OCI-LY3 (cell line): ENCODE measurements around the gene SRC.

Experiments
- H2AFZ ChIP-seq: fragments of 200-600, 300-600 bp; shearing (Covaris generic); 2 replicates; pipeline ENCODE4 v1.6.0; 2014; ENCODE audit warnings: antibody characterized with exemption, low read depth, low read length
- H3K27ac ChIP-seq: fragments of 200-600, 300-600 bp; sonication (generic); 2 replicates; pipeline ENCODE4 v1.5.1; 2014; ENCODE audit warnings: mild to moderate bottlenecking, low read length, moderate library complexity, mixed read lengths
- H3K27me3 ChIP-seq: fragments of 200-600, 300-600 bp; sonication (generic); 2 replicates; pipeline ENCODE4 v1.6.1; 2014; ENCODE audit warnings: low read depth, low read length, mixed read lengths
- H3K36me3 ChIP-seq: fragments of 200-600, 300-600 bp; sonication (generic); replicated peaks from 2 replicates; pipeline ENCODE3; 2014; ENCODE audit warnings: low read depth, low read length, mixed read lengths
- H3K4me1 ChIP-seq: fragments of 300-600, 200-600 bp; sonication (generic); 2 replicates; pipeline ENCODE4 v1.6.1; 2014; ENCODE audit warnings: low read length, mixed read lengths
- H3K4me2 ChIP-seq: fragments of 200-600, 300-600 bp; sonication (generic); 2 replicates; pipeline ENCODE4 v1.6.1; 2014; ENCODE audit warnings: low read length, mixed read lengths
- H3K4me3 ChIP-seq: fragments of 300-600, 200-600 bp; sonication (generic); 2 replicates; pipeline ENCODE4 v1.5.1; 2014; ENCODE audit warnings: antibody characterized with exemption, mild to moderate bottlenecking, low read length, moderate library complexity
- H3K79me2 ChIP-seq: fragments of 300-600, 200-600 bp; shearing (Covaris generic); 2 replicates; pipeline ENCODE4 v1.6.1; 2014; ENCODE audit warnings: mild to moderate bottlenecking, low read length, mixed read lengths
- H3K9ac ChIP-seq: fragments of 300-600, 200-600 bp; shearing (Covaris generic); 2 replicates; pipeline ENCODE4 v1.6.0; 2014; ENCODE audit warnings: mild to moderate bottlenecking, low read length, moderate library complexity
- H3K9me3 ChIP-seq: fragments of 200-600, 300-600 bp; shearing (Covaris generic); 2 replicates; pipeline ENCODE4 v1.6.1; 2014; ENCODE audit warnings: low read length, mixed read lengths; ENCODE audit not compliant: insufficient read depth
- H4K20me1 ChIP-seq: fragments of 200-600, 300-600 bp; sonication (generic); 2 replicates; pipeline ENCODE4 v1.6.1; 2016; ENCODE audit warnings: low read length, mixed read lengths; ENCODE audit not compliant: insufficient read depth
- CTCF ChIP-seq: fragments of 200-600, 300-600 bp; sonication (generic); IDR thresholded peaks from 2 replicates; pipeline ENCODE4 v1.5.1; 2014; ENCODE audit warnings: antibody characterized with exemption, low read length, low read depth
- EZH2phosphoT487 ChIP-seq: fragments of 200-600 bp; shearing (Covaris generic); IDR thresholded peaks from 2 replicates; pipeline ENCODE4 v1.6.1; 2018; ENCODE audit warnings: antibody characterized with exemption, mixed run types, low read depth

SRC gene

GRCh38 chr20:37340998-37341397, 4.9 kb upstream of the SRC start:
- Histone ChIP-seq H3K4me1 (peaks cover 62% of the 10 kb centered on the region), H3K27me3 (no peaks in the 10 kb centered on the region), H2AFZ (no peak overlapping the region), H3K4me2 (no peak overlapping the region), H3K9ac (no peak overlapping the region), H4K20me1 (no peaks in the 10 kb centered on the region), H3K9me3 (no peaks in the 10 kb centered on the region), H3K79me2 (peaks cover 20% of the 10 kb centered on the region), H3K36me3 (no peaks in the 10 kb centered on the region), H3K27ac (no peak overlapping the region), H3K4me3 (no peak overlapping the region)
- TF ChIP-seq CTCF (no peak), EZH2phosphoT487 (no peak)

GRCh38 chr20:37341632-37342031, 4.3 kb upstream of the SRC start:
- Histone ChIP-seq H3K36me3 (no peaks in the 10 kb centered on the region), H3K4me3 (no peak overlapping the region), H3K4me1 (peaks cover 56% of the 10 kb centered on the region), H3K9ac (no peak overlapping the region), H3K79me2 (peaks cover 27% of the 10 kb centered on the region), H3K4me2 (no peak overlapping the region), H3K27ac (no peak overlapping the region), H3K9me3 (no peaks in the 10 kb centered on the region), H4K20me1 (no peaks in the 10 kb centered on the region), H2AFZ (no peak overlapping the region), H3K27me3 (no peaks in the 10 kb centered on the region)
- no peak for TF ChIP-seq CTCF
- TF ChIP-seq EZH2phosphoT487 = no peak

GRCh38 chr20:37342231-37343177, 3.4 kb upstream of the SRC start:
- H3K79me2 ChIP-seq = peaks cover 35% of the 10 kb centered on the region
- peak; percentile 15; the same call in 1 of the 2 replicates for TF ChIP-seq CTCF
- no peak for TF ChIP-seq EZH2phosphoT487
- H3K4me3 ChIP-seq = no peak overlapping the region
- H3K27ac ChIP-seq = no peak overlapping the region
- peaks cover 55% of the 10 kb centered on the region for H3K4me1 ChIP-seq
- no peaks in the 10 kb centered on the region for H3K27me3 ChIP-seq
- no peak overlapping the region for H3K9ac ChIP-seq
- no peak overlapping the region for H2AFZ ChIP-seq
- peaks cover 6% of the 10 kb centered on the region for H4K20me1 ChIP-seq
- no peak overlapping the region for H3K4me2 ChIP-seq
- peaks cover 8% of the 10 kb centered on the region for H3K36me3 ChIP-seq
- H3K9me3 ChIP-seq = no peaks in the 10 kb centered on the region

- H3K27ac ChIP-seq = peak overlapping the region; percentile 86
- TF ChIP-seq CTCF (no peak), EZH2phosphoT487 (no peak)
- no peaks in the 10 kb centered on the region for H3K9me3 ChIP-seq
- H3K4me2 ChIP-seq = peak overlapping the region; percentile 98; the same call in 1 of the 2 replicates
- H3K27me3 ChIP-seq = no peaks in the 10 kb centered on the region
- H3K36me3 ChIP-seq = peaks cover 17% of the 10 kb centered on the region
- H3K79me2 ChIP-seq = peaks cover 44% of the 10 kb centered on the region
- no peak overlapping the region for H3K4me3 ChIP-seq
- H4K20me1 ChIP-seq = peaks cover 15% of the 10 kb centered on the region
- no peak overlapping the region for H3K9ac ChIP-seq
- no peak overlapping the region for H2AFZ ChIP-seq
- H3K4me1 ChIP-seq = peaks cover 55% of the 10 kb centered on the region
These were observed 2.5 kb upstream of the SRC start for GRCh38 chr20:37343212-37343993.
